Transverse colon (tissue), 4 donors: ENCODE data around the gene CD72.
A peak's percentile ranks its signal among the peaks of the same experiment; 100 is the strongest.

Experiments
- CTCF ChIP-seq, 5 experiments: fragments of 200-600 bp in 3 of 5; fragments of 450-650 bp in 2 of 5; sonication (generic) in 3 of 5; IDR thresholded peaks; 1 replicate in 2 of 5; 2 replicates in 3 of 5; pipeline ENCODE4 v1.5.1; 2016 to 2017; ENCODE audit warnings: antibody characterized with exemption in 5 of 5, inconsistent platforms in 3 of 5, mild to moderate bottlenecking in 2 of 5, moderate library complexity in 1 of 5
- EP300 ChIP-seq: sonication (generic); formaldehyde crosslinking; IDR thresholded peaks from one replicate; pipeline ENCODE4 v1.6.1; 2017; ENCODE audit warnings: antibody characterized with exemption, low read depth
- POLR2A ChIP-seq: fragments of 450-650 bp; IDR thresholded peaks from one replicate; pipeline ENCODE4 v1.6.1; 2016; ENCODE audit warnings: antibody characterized with exemption, mild to moderate bottlenecking, moderate library complexity
- POLR2AphosphoS5 ChIP-seq, 3 donors: sonication (generic); formaldehyde crosslinking; IDR thresholded peaks; one replicate each; pipeline ENCODE4 v1.6.1; 2016; ENCODE audit warnings: antibody characterized with exemption in 3 of 3

DNA sequence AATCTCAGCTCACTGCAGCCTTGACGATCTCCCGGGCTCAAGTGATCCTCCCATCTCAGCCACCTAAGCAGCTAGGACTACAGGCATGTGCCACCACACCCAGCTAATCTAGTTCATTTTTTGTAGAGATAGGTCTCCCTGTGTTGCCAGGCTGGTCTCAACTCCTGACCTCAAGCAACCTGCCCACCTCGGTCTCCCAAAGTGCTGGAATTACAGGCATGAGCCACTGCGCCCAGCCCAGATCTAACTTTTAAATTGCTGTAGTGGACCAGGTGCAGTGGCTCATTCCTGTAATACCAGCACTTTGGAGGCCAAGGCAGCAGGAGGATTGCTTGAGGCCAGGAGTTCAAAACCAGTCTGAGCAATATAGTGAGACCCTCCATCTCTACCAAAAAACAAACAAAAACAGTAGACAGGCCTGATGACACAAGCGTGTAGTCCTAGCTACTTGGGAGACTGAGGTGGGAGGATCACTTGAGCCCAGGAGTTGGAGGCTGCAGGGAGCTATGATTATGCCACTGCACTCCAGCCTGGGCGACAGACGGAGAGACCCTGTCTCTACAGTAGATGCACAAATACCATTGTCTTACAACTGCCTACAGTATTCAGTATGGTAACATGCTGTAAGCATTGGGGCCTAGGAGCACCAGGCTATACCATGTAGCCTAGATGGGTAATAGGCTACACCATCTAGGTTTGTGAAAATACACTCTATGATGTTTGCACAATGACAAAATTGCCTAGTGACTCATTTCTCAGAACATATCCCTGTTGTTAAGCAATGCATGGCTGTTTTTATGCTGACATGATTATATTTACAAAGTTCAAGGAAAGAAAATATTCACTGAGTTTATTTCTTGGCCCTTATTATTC is 34.0 kb upstream of the CD72 start:
- TF ChIP-seq CTCF (IDR thresholded peaks at IDR 0.05) (no peak), POLR2A (no peak), EP300 (no peak), POLR2AphosphoS5 (IDR thresholded peaks at IDR 0.05) (peak in 2 of 3 donors; percentile 40 to 46)
